ENCODE data around the gene COG8. TPM values are rescaled to one million over a fixed set of nuclear protein-coding genes. Genes with fewer than 3 reads are reported as not detected.

The COG8 gene
- total and polyA plus RNA-seq, 4 donors, result 11.2 to 37.4 (median 24.2) TPM

- WGBS, result 59% methylated on average over 14 of the region's 14 CpGs
- H3K36me3 ChIP-seq (ENCODE audit: control insufficient read depth in 4 of 4, insufficient read depth in 3 of 4, low read depth in 1 of 4, low read length in 3 of 4), result peaks cover 24 to 56% (median 36%) of the 10 kb centered on the region in 4 donors
- TF ChIP-seq, protein P1, sequence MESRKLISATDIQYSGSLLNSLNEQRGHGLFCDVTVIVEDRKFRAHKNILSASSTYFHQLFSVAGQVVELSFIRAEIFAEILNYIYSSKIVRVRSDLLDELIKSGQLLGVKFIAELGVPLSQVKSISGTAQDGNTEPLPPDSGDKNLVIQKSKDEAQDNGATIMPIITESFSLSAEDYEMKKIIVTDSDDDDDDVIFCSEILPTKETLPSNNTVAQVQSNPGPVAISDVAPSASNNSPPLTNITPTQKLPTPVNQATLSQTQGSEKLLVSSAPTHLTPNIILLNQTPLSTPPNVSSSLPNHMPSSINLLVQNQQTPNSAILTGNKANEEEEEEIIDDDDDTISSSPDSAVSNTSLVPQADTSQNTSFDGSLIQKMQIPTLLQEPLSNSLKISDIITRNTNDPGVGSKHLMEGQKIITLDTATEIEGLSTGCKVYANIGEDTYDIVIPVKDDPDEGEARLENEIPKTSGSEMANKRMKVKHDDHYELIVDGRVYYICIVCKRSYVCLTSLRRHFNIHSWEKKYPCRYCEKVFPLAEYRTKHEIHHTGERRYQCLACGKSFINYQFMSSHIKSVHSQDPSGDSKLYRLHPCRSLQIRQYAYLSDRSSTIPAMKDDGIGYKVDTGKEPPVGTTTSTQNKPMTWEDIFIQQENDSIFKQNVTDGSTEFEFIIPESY (IDR thresholded peaks at IDR 0.05), result no peak
- TF ChIP-seq YY1 (IDR thresholded peaks at IDR 0.05), result no peak
- DNase-seq (ENCODE audit: low spot score), result no peak
- no peak overlapping the region for H3K4me3 ChIP-seq (ENCODE audit: low read depth in 1 of 3, low read length in 3 of 3)
- H3K4me1 ChIP-seq (ENCODE audit: control insufficient read depth in 4 of 4, insufficient read depth in 4 of 4, low read length in 3 of 4), result peaks cover 15 to 65% (median 51%) of the 10 kb centered on the region in 4 donors
- no peak overlapping the region for H3K9ac ChIP-seq (ENCODE audit: low read depth in 1 of 2, low read length in 2 of 2)
- H3K27me3 ChIP-seq (ENCODE audit: control insufficient read depth in 4 of 4, insufficient read depth in 4 of 4, low read length in 3 of 4), result no peaks in the 10 kb centered on the region
- H3K27ac ChIP-seq (ENCODE audit: low read depth in 1 of 2, low read length in 2 of 2), result peak overlapping the region in 1 of 2 donors; percentile 87
- no peaks in the 10 kb centered on the region for H3K9me3 ChIP-seq (ENCODE audit: control insufficient read depth in 4 of 4, low read length in 3 of 4)
These were observed 15.9 kb downstream of the COG8 start for GRCh38 chr16:69323415-69323814.

GRCh38 chr16:69322343-69322742 is 17.0 kb downstream of the COG8 start:
- no peak overlapping the region for H3K27ac ChIP-seq (ENCODE audit: low read depth in 1 of 2, low read length in 2 of 2)
- WGBS, result 95% methylated on average over 7 of the region's 7 CpGs

More at GRCh38 chr16:69322343-69322742, 17.0 kb downstream of the COG8 start:
- no peaks in the 10 kb centered on the region for H3K27me3 ChIP-seq (ENCODE audit: control insufficient read depth in 4 of 4, insufficient read depth in 4 of 4, low read length in 3 of 4)
- H3K4me1 ChIP-seq (ENCODE audit: control insufficient read depth in 4 of 4, insufficient read depth in 4 of 4, low read length in 3 of 4), result peaks cover 11 to 64% (median 50%) of the 10 kb centered on the region in 4 donors
- H3K9me3 ChIP-seq (ENCODE audit: control insufficient read depth in 4 of 4, low read length in 3 of 4), result no peaks in the 10 kb centered on the region
- H3K9ac ChIP-seq (ENCODE audit: low read depth in 1 of 2, low read length in 2 of 2), result no peak overlapping the region
- no peak overlapping the region for H3K4me3 ChIP-seq (ENCODE audit: low read depth in 1 of 3, low read length in 3 of 3)
- TF ChIP-seq, protein P1 (IDR thresholded peaks at IDR 0.05), result no peak
- TF ChIP-seq EGR1 (IDR thresholded peaks at IDR 0.05; ENCODE audit: low read depth in 2 of 2) (no peak), TAF1 (conservative IDR thresholded peaks at IDR 0.05) (no peak), FOXA1 (IDR thresholded peaks at IDR 0.05) (no peak), RXRA (IDR thresholded peaks at IDR 0.05) (no peak), JUND (IDR thresholded peaks at IDR 0.05) (no peak), NR2F2 (IDR thresholded peaks at IDR 0.05) (no peak), GABPA (IDR thresholded peaks at IDR 0.05 in 1 of 2, conservative IDR thresholded peaks at IDR 0.05 in 1 of 2) (no peak), RAD21 (IDR thresholded peaks at IDR 0.05) (no peak), MAX (IDR thresholded peaks at IDR 0.05) (no peak)
- TF ChIP-seq, protein P2, sequence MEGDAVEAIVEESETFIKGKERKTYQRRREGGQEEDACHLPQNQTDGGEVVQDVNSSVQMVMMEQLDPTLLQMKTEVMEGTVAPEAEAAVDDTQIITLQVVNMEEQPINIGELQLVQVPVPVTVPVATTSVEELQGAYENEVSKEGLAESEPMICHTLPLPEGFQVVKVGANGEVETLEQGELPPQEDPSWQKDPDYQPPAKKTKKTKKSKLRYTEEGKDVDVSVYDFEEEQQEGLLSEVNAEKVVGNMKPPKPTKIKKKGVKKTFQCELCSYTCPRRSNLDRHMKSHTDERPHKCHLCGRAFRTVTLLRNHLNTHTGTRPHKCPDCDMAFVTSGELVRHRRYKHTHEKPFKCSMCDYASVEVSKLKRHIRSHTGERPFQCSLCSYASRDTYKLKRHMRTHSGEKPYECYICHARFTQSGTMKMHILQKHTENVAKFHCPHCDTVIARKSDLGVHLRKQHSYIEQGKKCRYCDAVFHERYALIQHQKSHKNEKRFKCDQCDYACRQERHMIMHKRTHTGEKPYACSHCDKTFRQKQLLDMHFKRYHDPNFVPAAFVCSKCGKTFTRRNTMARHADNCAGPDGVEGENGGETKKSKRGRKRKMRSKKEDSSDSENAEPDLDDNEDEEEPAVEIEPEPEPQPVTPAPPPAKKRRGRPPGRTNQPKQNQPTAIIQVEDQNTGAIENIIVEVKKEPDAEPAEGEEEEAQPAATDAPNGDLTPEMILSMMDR (IDR thresholded peaks at IDR 0.05; ENCODE audit: low read depth, low read length, missing input control), result no peak
- TF ChIP-seq, protein P3, sequence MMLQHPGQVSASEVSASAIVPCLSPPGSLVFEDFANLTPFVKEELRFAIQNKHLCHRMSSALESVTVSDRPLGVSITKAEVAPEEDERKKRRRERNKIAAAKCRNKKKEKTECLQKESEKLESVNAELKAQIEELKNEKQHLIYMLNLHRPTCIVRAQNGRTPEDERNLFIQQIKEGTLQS (IDR thresholded peaks at IDR 0.05), result no peak
- TF ChIP-seq, protein P4, sequence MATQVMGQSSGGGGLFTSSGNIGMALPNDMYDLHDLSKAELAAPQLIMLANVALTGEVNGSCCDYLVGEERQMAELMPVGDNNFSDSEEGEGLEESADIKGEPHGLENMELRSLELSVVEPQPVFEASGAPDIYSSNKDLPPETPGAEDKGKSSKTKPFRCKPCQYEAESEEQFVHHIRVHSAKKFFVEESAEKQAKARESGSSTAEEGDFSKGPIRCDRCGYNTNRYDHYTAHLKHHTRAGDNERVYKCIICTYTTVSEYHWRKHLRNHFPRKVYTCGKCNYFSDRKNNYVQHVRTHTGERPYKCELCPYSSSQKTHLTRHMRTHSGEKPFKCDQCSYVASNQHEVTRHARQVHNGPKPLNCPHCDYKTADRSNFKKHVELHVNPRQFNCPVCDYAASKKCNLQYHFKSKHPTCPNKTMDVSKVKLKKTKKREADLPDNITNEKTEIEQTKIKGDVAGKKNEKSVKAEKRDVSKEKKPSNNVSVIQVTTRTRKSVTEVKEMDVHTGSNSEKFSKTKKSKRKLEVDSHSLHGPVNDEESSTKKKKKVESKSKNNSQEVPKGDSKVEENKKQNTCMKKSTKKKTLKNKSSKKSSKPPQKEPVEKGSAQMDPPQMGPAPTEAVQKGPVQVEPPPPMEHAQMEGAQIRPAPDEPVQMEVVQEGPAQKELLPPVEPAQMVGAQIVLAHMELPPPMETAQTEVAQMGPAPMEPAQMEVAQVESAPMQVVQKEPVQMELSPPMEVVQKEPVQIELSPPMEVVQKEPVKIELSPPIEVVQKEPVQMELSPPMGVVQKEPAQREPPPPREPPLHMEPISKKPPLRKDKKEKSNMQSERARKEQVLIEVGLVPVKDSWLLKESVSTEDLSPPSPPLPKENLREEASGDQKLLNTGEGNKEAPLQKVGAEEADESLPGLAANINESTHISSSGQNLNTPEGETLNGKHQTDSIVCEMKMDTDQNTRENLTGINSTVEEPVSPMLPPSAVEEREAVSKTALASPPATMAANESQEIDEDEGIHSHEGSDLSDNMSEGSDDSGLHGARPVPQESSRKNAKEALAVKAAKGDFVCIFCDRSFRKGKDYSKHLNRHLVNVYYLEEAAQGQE (IDR thresholded peaks at IDR 0.05), result no peak
- DNase-seq (ENCODE audit: low spot score), result no peak
- peaks cover 25 to 58% (median 36%) of the 10 kb centered on the region in 4 donors for H3K36me3 ChIP-seq (ENCODE audit: control insufficient read depth in 4 of 4, insufficient read depth in 3 of 4, low read depth in 1 of 4, low read length in 3 of 4)
